Myocyte (in vitro differentiated cells): ENCODE measurements around the gene PPP1R7. TPM values are rescaled to one million over a fixed set of nuclear protein-coding genes. Genes with fewer than 3 reads are reported as not detected.

Source experiments
- DNase-seq: peaks from one replicate; pipeline ENCODE4 v3.0.0-alpha.2; 2012; ENCODE audit warnings: low read depth
- total RNA-seq: library from RNA; depleted of rRNA; stranded (reverse); fragments of >200 nt; gene quantifications from 2 replicates; pipeline ENCODE4 v1.2.3, GENCODE V29; 2014

Gene PPP1R7
- total RNA-seq, 1 donor from 2014 or later = 86.1 TPM

- no peak for DNase-seq
These were observed 10.5 kb upstream of the PPP1R7 start for GRCh38 chr2:241139531-241140444.

GRCh38 chr2:241140445-241140840, 9.8 kb upstream of the PPP1R7 start:
- DNase-seq = no peak

GRCh38 chr2:241141214-241141770, 9.0 kb upstream of the PPP1R7 start:
- no peak for DNase-seq

- DNase-seq = no peak
These were observed 8.2 kb upstream of the PPP1R7 start for GRCh38 chr2:241142063-241142462.

- no peak for DNase-seq
These were observed 7.7 kb upstream of the PPP1R7 start for GRCh38 chr2:241142593-241142992.

- DNase-seq = no peak
These were observed 4.0 kb upstream of the PPP1R7 start for GRCh38 chr2:241146286-241146685.

- no peak for DNase-seq
These were observed 2.9 kb upstream of the PPP1R7 start for GRCh38 chr2:241147336-241147735.

- no peak for DNase-seq
These were observed 2.0 kb upstream of the PPP1R7 start for GRCh38 chr2:241148239-241148638.

- DNase-seq = peak; percentile 95
These were observed 1.2 kb upstream of the PPP1R7 start, which contains the start of gene PASK for GRCh38 chr2:241148891-241149674. TSS of gene PASK (minus strand) at chr2:241149472. CDS start at chr2:241143032, 6,440 bp downstream.

GRCh38 chr2:241149675-241149924, 667 bp upstream of the PPP1R7 start:
- DNase-seq = no peak

GRCh38 chr2:241150660-241151530, 628 bp downstream of the PPP1R7 start:
- peak; percentile 74 for DNase-seq

- peak; percentile 6 for DNase-seq
These were observed 1.8 kb downstream of the PPP1R7 start for GRCh38 chr2:241151934-241152660.

GRCh38 chr2:241153616-241154015, 3.3 kb downstream of the PPP1R7 start:
- DNase-seq = no peak

- no peak for DNase-seq
These were observed 4.6 kb downstream of the PPP1R7 start for GRCh38 chr2:241154915-241155314.

GRCh38 chr2:241155936-241156335, 5.7 kb downstream of the PPP1R7 start:
- DNase-seq = no peak

GRCh38 chr2:241156971-241157441, 6.7 kb downstream of the PPP1R7 start:
- DNase-seq = no peak

- DNase-seq = no peak
These were observed 7.7 kb downstream of the PPP1R7 start for GRCh38 chr2:241157841-241158545.

- no peak for DNase-seq
These were observed 8.3 kb downstream of the PPP1R7 start for GRCh38 chr2:241158546-241158900.

- no peak for DNase-seq
These were observed 8.8 kb downstream of the PPP1R7 start for GRCh38 chr2:241159116-241159515.

GRCh38 chr2:241160318-241160717, 10.1 kb downstream of the PPP1R7 start:
- no peak for DNase-seq
